K562 (cell line): ENCODE data around the gene MRPL19. TPM values are rescaled to one million over a fixed set of nuclear protein-coding genes. Genes with fewer than 3 reads are reported as not detected.

Experiments
- E2F3 ChIP-seq: fragments of 250-450 bp; sonication (Bioruptor Pico); IDR thresholded peaks from 2 replicates; pipeline ENCODE4 v1.4.0; 2020; ENCODE audit warnings: mild to moderate bottlenecking
- FOXK2 ChIP-seq, 2 experiments: fragments of 450-650 bp; IDR thresholded peaks in 1 of 2; conservative IDR thresholded peaks in 1 of 2; 2 replicates each; pipeline ENCODE4 v1.6.1; 2016; ENCODE audit warnings: low read depth in 2 of 2, mild to moderate bottlenecking in 1 of 2
- PRDM10 ChIP-seq: fragments of 450-650 bp; IDR thresholded peaks from 2 replicates; pipeline ENCODE4 v1.6.1; 2018; ENCODE audit not compliant: partially characterized antibody
- RUNX1 ChIP-seq: sonication (generic); IDR thresholded peaks from 2 replicates; pipeline ENCODE4 v1.6.1; 2016; ENCODE audit warnings: antibody characterized with exemption, low read depth
- ZBTB40 ChIP-seq, 2 experiments: fragments of 450-650 bp in 1 of 2; sonication (generic) in 1 of 2; formaldehyde crosslinking in 1 of 2; IDR thresholded peaks; 2 replicates each; pipeline versions ENCODE4 v1.7.1 to v1.9.0; 2016 to 2022; ENCODE audit warnings: inconsistent platforms in 1 of 2, mild to moderate bottlenecking in 1 of 2, missing genetic modification reagents in 1 of 2
- ZEB2 ChIP-seq: fragments of 450-650 bp; IDR thresholded peaks from 2 replicates; pipeline ENCODE4 v1.6.1; 2016
- ZNF277 ChIP-seq: fragments of 250-450 bp; sonication (Bioruptor Pico); IDR thresholded peaks from 2 replicates; pipeline ENCODE4 v1.8.0; 2022; ENCODE audit warnings: inconsistent platforms, mild to moderate bottlenecking, moderate library complexity, borderline replicate concordance
- polyA plus RNA-seq, 8 experiments: library from polyadenylated mRNA; depleted of rRNA in 4 of 8; stranded (reverse) in 5 of 8; unstranded in 3 of 8; fragments of >200 nt; fragmentation: Nextera tagmentation in 2 of 8; fragmentation: Illumina TruSeq in 1 of 8; extraction: Ambion mirVana in 2 of 8; extraction: Trizol in 1 of 8; gene quantifications; 2 replicates each; pipeline versions ENCODE4 v1.2.1 to v1.2.3, GENCODE V29; 2011 to 2014; ENCODE audit warnings: inconsistent platforms in 1 of 8, missing spikeins in 1 of 8
- total RNA-seq, 7 experiments: library from RNA; depleted of rRNA in 6 of 7; stranded (reverse); fragments of >200 nt in 6 of 7; fragmentation: Illumina TruSeq in 2 of 7; extraction: Trizol in 2 of 7; gene quantifications; 2 replicates each; pipeline versions ENCODE4 v1.2.1 to v1.2.3, GENCODE V29; 2011 to 2021; ENCODE audit warnings: low replicate concordance in 1 of 7

The MRPL19 gene
- total and polyA plus RNA-seq, 9 of the 15 experiments (the other 6 are each of a cell fraction or from before 2014, with no cell fraction given) = 9.7 to 65.9 (median 56.1) TPM

- no peak for TF ChIP-seq ZBTB40 (IDR thresholded peaks at IDR 0.05)
- TF ChIP-seq ZBTB40 (CRISPR knock-in tag; IDR thresholded peaks at IDR 0.05) = no peak
- TF ChIP-seq ZNF277 (CRISPR knock-in tag) = no peak
- no peak for TF ChIP-seq RUNX1
- no peak for TF ChIP-seq FOXK2 (conservative IDR thresholded peaks at IDR 0.05 in 1 of 2, IDR thresholded peaks at IDR 0.05 in 1 of 2; ENCODE audit: low read depth in 2 of 2)
- TF ChIP-seq ZEB2 = no peak
- no peak for TF ChIP-seq PRDM10
- no peak for TF ChIP-seq E2F3 (CRISPR knock-in tag)
Measured at GRCh38 chr2:75622500-75622899, 24.1 kb upstream of the MRPL19 start (continued).
